Panc1 (cell line): ENCODE results near the gene OR5B21. TPM values are rescaled to one million over a fixed set of nuclear protein-coding genes. Genes with fewer than 3 reads are reported as not detected.

ENCODE experiments used
- ATAC-seq: fragments of 200-7000 bp; cut with Tn5 transposase; 2 replicates; pipeline ENCODE4 v1.9.1; 2020; ENCODE audit warnings: mild to moderate bottlenecking, moderate library complexity
- BruUV-seq: library from RNA; stranded (reverse); fragments of 400-500 nt; replicated peaks from 2 replicates; lab custom pipeline; 2021; lab: Mats Ljungman, UMichigan
- CTCF ChIA-PET: fragments of 300-600 bp; sonication (Branson Sonifier 250); formaldehyde crosslinking; loops from one replicate; lab custom pipeline; 2022; ENCODE audit warnings: antibody characterized with exemption; lab: Charles Lee
- POLR2A ChIA-PET: fragments of 300-600 bp; sonication (Branson Sonifier 250); formaldehyde crosslinking; loops from one replicate; lab custom pipeline; 2022; ENCODE audit warnings: antibody characterized with exemption; lab: Charles Lee
- DNase-seq: peaks from one replicate; pipeline ENCODE4 v3.0.0-alpha.2; 2010; ENCODE audit warnings: low read depth, low spot score
- H3K27ac ChIP-seq: 2 replicates; pipeline ENCODE4 v1.5.1; 2011; ENCODE audit warnings: mild to moderate bottlenecking, low read length, inconsistent platforms
- H3K27me3 ChIP-seq: fragments of 200-500 bp; sonication (Bioruptor generic); 2 replicates; pipeline ENCODE4 v1.6.0; 2014; ENCODE audit warnings: low read length, inconsistent platforms; ENCODE audit not compliant: control insufficient read depth, insufficient read depth
- H3K36me3 ChIP-seq: fragments of 200-500 bp; sonication (Bioruptor generic); 2 replicates; pipeline ENCODE4 v1.5.1; 2014; ENCODE audit warnings: inconsistent platforms, mild to moderate bottlenecking, low read length, moderate library complexity; ENCODE audit not compliant: control insufficient read depth, insufficient read depth
- H3K4me1 ChIP-seq: 2 replicates; pipeline ENCODE4 v1.5.1; 2011; ENCODE audit warnings: inconsistent platforms, mild to moderate bottlenecking, low read length, moderate library complexity; ENCODE audit not compliant: control insufficient read depth, insufficient read depth
- H3K4me3 ChIP-seq, 2 experiments: 2 replicates each; pipeline ENCODE4 v1.5.1; 2011 to 2012; ENCODE audit warnings: low read depth in 2 of 2, low read length in 2 of 2, mild to moderate bottlenecking in 2 of 2, inconsistent platforms in 1 of 2, moderate library complexity in 1 of 2
- H3K9me3 ChIP-seq: fragments of 200-500 bp; sonication (Bioruptor generic); 2 replicates; pipeline ENCODE4 v1.5.1; 2014; ENCODE audit warnings: low read depth, mild to moderate bottlenecking, inconsistent platforms, low read length, moderate library complexity; ENCODE audit not compliant: control insufficient read depth, insufficient read depth
- POLR2AphosphoS5 ChIP-seq: IDR thresholded peaks from 2 replicates; pipeline ENCODE4 v1.6.1; 2012; ENCODE audit warnings: mild to moderate bottlenecking, low read depth, low read length, moderate library complexity
- REST ChIP-seq, 2 experiments: IDR thresholded peaks; 2 replicates each; pipeline ENCODE4 v1.6.1; 2011 to 2012; ENCODE audit warnings: low read depth in 2 of 2, control low read depth in 1 of 2, low read length in 1 of 2, mild to moderate bottlenecking in 1 of 2, moderate library complexity in 1 of 2; ENCODE audit not compliant: insufficient read depth in 1 of 2
- SIN3A ChIP-seq: IDR thresholded peaks from 2 replicates; pipeline ENCODE4 v1.6.1; 2012; ENCODE audit warnings: low read depth, mild to moderate bottlenecking, low read length, moderate library complexity, borderline replicate concordance; ENCODE audit not compliant: insufficient read depth
- TCF7L2 ChIP-seq: IDR thresholded peaks from 2 replicates; pipeline ENCODE4 v1.6.1; 2011; ENCODE audit warnings: mild to moderate bottlenecking, low read depth, low read length, inconsistent platforms
- in situ Hi-C: cut with HindIII; loops from 2 replicates; pipeline ENCODE4 v1.10.0; 2016; ENCODE audit warnings: low sequenced_read_pairs, low pct_unique_long_range_greater_than_20kb
- intact Hi-C: fragments of 100-400 bp; cut with micrococcal nuclease; formaldehyde crosslinking; loops from one replicate; pipeline ENCODE4 v1.10.0; 2022; ENCODE audit not compliant: unreplicated experiment
- total RNA-seq: library from RNA; stranded (reverse); gene quantifications from one replicate; pipeline ENCODE4 v1.2.1, GENCODE V29; 2021; ENCODE audit not compliant: unreplicated experiment
- TF ChIP-seq, protein P1 (sequence below): fragments of 450-650 bp; IDR thresholded peaks from 2 replicates; pipeline ENCODE4 v1.5.1; 2017; ENCODE audit warnings: mild to moderate bottlenecking

OR5B21 gene
- total RNA-seq, 1 experiment from 2014 or later, result not detected

DNA sequence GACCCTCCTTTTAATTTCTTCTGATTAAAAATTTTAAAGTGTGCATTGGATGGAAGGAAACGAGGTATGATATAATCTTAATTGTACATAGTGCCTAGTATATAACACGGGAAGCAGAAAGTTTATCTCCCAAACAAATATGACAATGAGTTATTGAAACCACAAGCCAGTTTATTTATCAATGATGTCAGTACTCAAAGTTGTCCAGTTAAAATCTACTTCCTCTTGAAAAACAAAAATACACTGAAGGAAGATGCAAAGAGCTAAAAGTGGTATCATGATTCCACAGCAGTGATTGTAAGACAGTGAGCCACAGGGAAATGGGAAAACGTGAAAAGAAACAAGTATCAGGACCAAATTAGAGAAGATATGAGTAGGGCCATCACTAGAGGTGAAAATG, 18.8 kb upstream of the OR5B21 start:
- BruUV-seq, result no TSS peak
- TF ChIP-seq REST (IDR thresholded peaks at IDR 0.05; ENCODE audit: insufficient read depth in 1 of 2, low read depth in 2 of 2, low read length in 1 of 2), result no peak
- TF ChIP-seq, protein P1, sequence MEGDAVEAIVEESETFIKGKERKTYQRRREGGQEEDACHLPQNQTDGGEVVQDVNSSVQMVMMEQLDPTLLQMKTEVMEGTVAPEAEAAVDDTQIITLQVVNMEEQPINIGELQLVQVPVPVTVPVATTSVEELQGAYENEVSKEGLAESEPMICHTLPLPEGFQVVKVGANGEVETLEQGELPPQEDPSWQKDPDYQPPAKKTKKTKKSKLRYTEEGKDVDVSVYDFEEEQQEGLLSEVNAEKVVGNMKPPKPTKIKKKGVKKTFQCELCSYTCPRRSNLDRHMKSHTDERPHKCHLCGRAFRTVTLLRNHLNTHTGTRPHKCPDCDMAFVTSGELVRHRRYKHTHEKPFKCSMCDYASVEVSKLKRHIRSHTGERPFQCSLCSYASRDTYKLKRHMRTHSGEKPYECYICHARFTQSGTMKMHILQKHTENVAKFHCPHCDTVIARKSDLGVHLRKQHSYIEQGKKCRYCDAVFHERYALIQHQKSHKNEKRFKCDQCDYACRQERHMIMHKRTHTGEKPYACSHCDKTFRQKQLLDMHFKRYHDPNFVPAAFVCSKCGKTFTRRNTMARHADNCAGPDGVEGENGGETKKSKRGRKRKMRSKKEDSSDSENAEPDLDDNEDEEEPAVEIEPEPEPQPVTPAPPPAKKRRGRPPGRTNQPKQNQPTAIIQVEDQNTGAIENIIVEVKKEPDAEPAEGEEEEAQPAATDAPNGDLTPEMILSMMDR, result no peak
- TF ChIP-seq POLR2AphosphoS5, result no peak
- TF ChIP-seq TCF7L2, result no peak
- TF ChIP-seq SIN3A, result no peak
- no peaks in the 10 kb centered on the region for H3K36me3 ChIP-seq
- peaks cover 3% of the 10 kb centered on the region for H3K4me1 ChIP-seq
- in situ Hi-C loops (no loop called here), intact Hi-C loops (loop anchor here (10.0 kb wide), 1 partner anchor 702 kb away; no protein-coding TSS in a partner anchor)
- ATAC-seq (no peak), DNase-seq (no peak)
- H3K27ac ChIP-seq, result no peak overlapping the region
- H3K9me3 ChIP-seq, result no peaks in the 10 kb centered on the region
- POLR2A ChIA-PET, result no interaction called here
- no peak overlapping the region for H3K4me3 ChIP-seq
- no peaks in the 10 kb centered on the region for H3K27me3 ChIP-seq
- CTCF ChIA-PET, result no interaction called here

- TF ChIP-seq TCF7L2 (no peak), REST (IDR thresholded peaks at IDR 0.05; ENCODE audit: insufficient read depth in 1 of 2, low read depth in 2 of 2, low read length in 1 of 2) (no peak), SIN3A (no peak), POLR2AphosphoS5 (no peak)
- TF ChIP-seq, protein P1, result no peak
- Histone ChIP-seq H3K9me3 (no peaks in the 10 kb centered on the region), H3K27ac (no peak overlapping the region), H3K4me3 (no peak overlapping the region), H3K27me3 (peaks cover under 1% of the 10 kb centered on the region; the same call in 1 of the 2 replicates), H3K4me1 (peaks cover 3% of the 10 kb centered on the region), H3K36me3 (no peaks in the 10 kb centered on the region)
- in situ Hi-C loops (no loop called here), intact Hi-C loops (loop anchor here (10.0 kb wide), 1 partner anchor 700 kb away; no protein-coding TSS in a partner anchor)
- ATAC-seq (no peak), DNase-seq (no peak)
- POLR2A ChIA-PET, result no interaction called here
- BruUV-seq, result no TSS peak
- CTCF ChIA-PET, result no interaction called here
Measured at GRCh38 chr11:58525037-58525614, 17.2 kb upstream of the OR5B21 start.
